ENCODE measurements around the gene MYO1F.

DNA sequence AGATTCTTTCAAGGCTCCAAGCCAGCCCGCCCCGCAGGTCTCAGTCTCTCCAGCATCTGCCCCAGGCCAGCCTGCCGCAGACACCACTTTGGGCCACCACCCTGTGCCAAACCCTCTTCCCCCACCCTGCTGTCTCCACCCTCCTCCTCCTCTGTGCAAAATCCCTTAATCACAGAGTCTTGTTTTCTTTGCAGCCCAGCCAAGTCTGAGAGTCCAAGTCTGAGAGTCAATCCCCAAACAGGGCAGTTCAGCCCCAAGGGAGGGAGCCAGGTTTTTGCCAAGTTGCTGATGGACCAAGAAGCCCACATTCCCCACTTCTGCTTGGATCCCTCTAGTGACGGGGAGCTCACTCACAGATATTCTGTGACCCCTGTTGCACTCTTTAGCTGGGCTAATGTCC, 30.1 kb upstream of the MYO1F start:
- no peak for TF ChIP-seq BRCA1 (CRISPR knock-in tag; IDR thresholded peaks at IDR 0.05)
- TF ChIP-seq CTCF (CRISPR knock-in tag; IDR thresholded peaks at IDR 0.05) = no peak
- no peak for TF ChIP-seq USF2 (IDR thresholded peaks at IDR 0.05; ENCODE audit: low read depth, low read length)
- no peak for TF ChIP-seq USF2 (CRISPR knock-in tag; IDR thresholded peaks at IDR 0.05; ENCODE audit: borderline replicate concordance)
- TF ChIP-seq REST (IDR thresholded peaks at IDR 0.05; ENCODE audit: borderline replicate concordance in 1 of 2, low read depth in 1 of 2, low read length in 2 of 2) = no peak
- no peak for TF ChIP-seq TARDBP (CRISPR knock-in tag; IDR thresholded peaks at IDR 0.05)
- TF ChIP-seq TCF7L2 (IDR thresholded peaks at IDR 0.05; ENCODE audit: low read depth, low read length) = no peak

All from HepG2 (cell line).